Measurements from ENCODE around the gene ANO1.
A peak's percentile ranks its signal among the peaks of the same experiment; 100 is the strongest.

ANO1 gene

GRCh38 chr11:70072861-70073755 is 5.0 kb upstream of the ANO1 start:
- no peak for DNase-seq (ENCODE audit: low spot score)

- DNase-seq (ENCODE audit: low spot score) = no peak
Measured at GRCh38 chr11:70073871-70074371, 4.2 kb upstream of the ANO1 start.

- DNase-seq (ENCODE audit: low spot score) = no peak
Measured at GRCh38 chr11:70074746-70075145, 3.4 kb upstream of the ANO1 start.

- no peak for DNase-seq (ENCODE audit: low spot score)
Measured at GRCh38 chr11:70075836-70076235, 2.3 kb upstream of the ANO1 start.

GRCh38 chr11:70076461-70076931 is 1.6 kb upstream of the ANO1 start:
- DNase-seq (ENCODE audit: low spot score) = no peak

GRCh38 chr11:70077411-70078094 is 564 bp upstream of the ANO1 start:
- DNase-seq (ENCODE audit: low spot score) = peak; percentile 39

- DNase-seq (ENCODE audit: low spot score) = peak; percentile 25
Measured at GRCh38 chr11:70078781-70079616, 882 bp downstream of the ANO1 start.

GRCh38 chr11:70079691-70080090 is 1.6 kb downstream of the ANO1 start:
- DNase-seq (ENCODE audit: low spot score) = peak; percentile 66

- DNase-seq (ENCODE audit: low spot score) = peak; percentile 90
Measured at GRCh38 chr11:70080763-70081162, 2.6 kb downstream of the ANO1 start.

- DNase-seq (ENCODE audit: low spot score) = no peak
Measured at GRCh38 chr11:70082829-70083228, 4.7 kb downstream of the ANO1 start.

GRCh38 chr11:70084046-70084984 is 6.2 kb downstream of the ANO1 start:
- no peak for DNase-seq (ENCODE audit: low spot score)

- no peak for DNase-seq (ENCODE audit: low spot score)
Measured at GRCh38 chr11:70085815-70086769, 8.0 kb downstream of the ANO1 start.

- no peak for DNase-seq (ENCODE audit: low spot score)
Measured at GRCh38 chr11:70087446-70088167, 9.5 kb downstream of the ANO1 start.

GRCh38 chr11:70088735-70089250 is 10.7 kb downstream of the ANO1 start:
- DNase-seq (ENCODE audit: low spot score) = no peak

GRCh38 chr11:70089631-70090030 is 11.5 kb downstream of the ANO1 start:
- DNase-seq (ENCODE audit: low spot score) = no peak

GRCh38 chr11:70090961-70091381 is 12.9 kb downstream of the ANO1 start:
- DNase-seq (ENCODE audit: low spot score) = no peak

GRCh38 chr11:70091638-70092037 is 13.5 kb downstream of the ANO1 start:
- no peak for DNase-seq (ENCODE audit: low spot score)

GRCh38 chr11:70092959-70093715 is 15.0 kb downstream of the ANO1 start:
- DNase-seq (ENCODE audit: low spot score) = no peak

Measured in SW480 (cell line).